ENCODE data around the gene PLLP.

GRCh38 chr16:57278494-57278893 is 6.0 kb downstream of the PLLP start:
- TF ChIP-seq EZH2 (IDR thresholded peaks at IDR 0.05; ENCODE audit: borderline replicate concordance, low read length): no peak
- TF ChIP-seq, protein P1, sequence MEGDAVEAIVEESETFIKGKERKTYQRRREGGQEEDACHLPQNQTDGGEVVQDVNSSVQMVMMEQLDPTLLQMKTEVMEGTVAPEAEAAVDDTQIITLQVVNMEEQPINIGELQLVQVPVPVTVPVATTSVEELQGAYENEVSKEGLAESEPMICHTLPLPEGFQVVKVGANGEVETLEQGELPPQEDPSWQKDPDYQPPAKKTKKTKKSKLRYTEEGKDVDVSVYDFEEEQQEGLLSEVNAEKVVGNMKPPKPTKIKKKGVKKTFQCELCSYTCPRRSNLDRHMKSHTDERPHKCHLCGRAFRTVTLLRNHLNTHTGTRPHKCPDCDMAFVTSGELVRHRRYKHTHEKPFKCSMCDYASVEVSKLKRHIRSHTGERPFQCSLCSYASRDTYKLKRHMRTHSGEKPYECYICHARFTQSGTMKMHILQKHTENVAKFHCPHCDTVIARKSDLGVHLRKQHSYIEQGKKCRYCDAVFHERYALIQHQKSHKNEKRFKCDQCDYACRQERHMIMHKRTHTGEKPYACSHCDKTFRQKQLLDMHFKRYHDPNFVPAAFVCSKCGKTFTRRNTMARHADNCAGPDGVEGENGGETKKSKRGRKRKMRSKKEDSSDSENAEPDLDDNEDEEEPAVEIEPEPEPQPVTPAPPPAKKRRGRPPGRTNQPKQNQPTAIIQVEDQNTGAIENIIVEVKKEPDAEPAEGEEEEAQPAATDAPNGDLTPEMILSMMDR (conservative IDR thresholded peaks at IDR 0.05 in 1 of 2, IDR thresholded peaks at IDR 0.05 in 1 of 2; ENCODE audit: extremely low read depth in 1 of 2, insufficient read depth in 1 of 2, low read depth in 1 of 2, low read length in 2 of 2): no peak
